Stimulated activated CD4-positive, alpha-beta T cell treated with anti-CD3 and anti-CD28 coated beads, Interleukin-2, amount 100 ng/mL, for 4 hours (primary cell): Measurements from ENCODE around the gene TAAR2.
"Not testable (repeated sequence)": the region's sequence is repeated elsewhere in the genome, so short reads cannot be mapped to it uniquely, and the experiment has no call there.

Source experiments
- DNase-seq: peaks from one replicate; pipeline ENCODE4 v3.0.0-alpha.2; 2020; ENCODE audit warnings: low read depth

Gene TAAR2

GRCh38 chr6:132624175-132624574, at the start of gene TAAR2:
TSS of gene TAAR2 (minus strand) at chr6:132624275. CDS start at chr6:132624275, 0 bp downstream.
- DNase-seq = no peak

DNA sequence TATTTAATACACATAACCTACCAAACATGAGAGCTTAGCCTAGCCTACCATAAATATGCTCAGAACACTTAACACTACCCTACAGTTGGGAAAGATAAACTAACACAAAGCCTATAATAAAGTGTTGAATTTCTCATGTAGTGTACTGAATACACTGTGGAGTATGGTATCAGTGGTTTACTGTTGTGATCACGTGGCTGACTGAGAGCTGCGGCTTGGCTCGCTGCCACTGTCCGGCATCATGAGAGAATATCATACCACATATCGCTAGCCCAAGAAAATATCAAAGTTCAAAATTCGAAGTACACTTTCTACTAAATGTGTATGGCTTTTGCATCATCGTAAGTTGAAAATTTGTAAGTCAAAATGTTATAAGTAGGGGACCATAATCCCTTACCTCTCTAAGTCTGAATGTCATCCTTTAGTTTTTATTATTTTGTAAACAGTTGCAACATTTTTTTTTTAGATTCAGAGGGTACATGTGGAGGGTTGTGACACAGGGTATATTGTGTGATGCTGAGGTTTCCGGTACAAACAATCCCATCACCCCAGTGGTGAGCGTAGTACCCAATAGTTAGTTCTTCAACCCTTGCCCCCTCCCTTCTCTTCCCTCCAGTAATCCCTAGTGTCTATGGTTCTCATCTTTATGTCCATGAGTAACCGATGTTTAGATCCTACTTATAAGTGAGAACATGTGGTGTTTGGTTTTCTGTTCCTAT, 49.5 kb upstream of the TAAR2 start:
- no peak for DNase-seq

- no peak for DNase-seq
Measured at GRCh38 chr6:132671295-132671694, 47.2 kb upstream of the TAAR2 start.

- DNase-seq = no peak
Measured at GRCh38 chr6:132669690-132670291, 45.7 kb upstream of the TAAR2 start.

DNA sequence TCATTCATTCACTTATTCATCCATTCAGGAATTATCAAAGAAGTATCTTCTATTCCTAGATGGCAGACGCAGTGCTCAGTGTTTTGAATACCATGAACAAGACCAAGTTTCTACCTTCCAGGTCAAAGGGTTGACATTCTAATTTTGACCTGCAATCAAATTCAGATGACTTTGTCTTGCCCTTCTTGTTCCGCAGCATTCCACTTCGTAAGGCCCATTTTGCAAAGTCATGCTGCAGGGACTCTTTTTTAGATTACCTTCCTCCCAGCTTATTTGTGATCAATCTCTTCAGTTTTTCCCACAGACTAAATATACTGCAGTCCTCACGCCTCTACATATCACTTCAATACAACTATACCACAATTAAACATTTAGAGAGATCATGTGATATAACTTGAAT, 42.0 kb upstream of the TAAR2 start:
- no peak for DNase-seq

DNA sequence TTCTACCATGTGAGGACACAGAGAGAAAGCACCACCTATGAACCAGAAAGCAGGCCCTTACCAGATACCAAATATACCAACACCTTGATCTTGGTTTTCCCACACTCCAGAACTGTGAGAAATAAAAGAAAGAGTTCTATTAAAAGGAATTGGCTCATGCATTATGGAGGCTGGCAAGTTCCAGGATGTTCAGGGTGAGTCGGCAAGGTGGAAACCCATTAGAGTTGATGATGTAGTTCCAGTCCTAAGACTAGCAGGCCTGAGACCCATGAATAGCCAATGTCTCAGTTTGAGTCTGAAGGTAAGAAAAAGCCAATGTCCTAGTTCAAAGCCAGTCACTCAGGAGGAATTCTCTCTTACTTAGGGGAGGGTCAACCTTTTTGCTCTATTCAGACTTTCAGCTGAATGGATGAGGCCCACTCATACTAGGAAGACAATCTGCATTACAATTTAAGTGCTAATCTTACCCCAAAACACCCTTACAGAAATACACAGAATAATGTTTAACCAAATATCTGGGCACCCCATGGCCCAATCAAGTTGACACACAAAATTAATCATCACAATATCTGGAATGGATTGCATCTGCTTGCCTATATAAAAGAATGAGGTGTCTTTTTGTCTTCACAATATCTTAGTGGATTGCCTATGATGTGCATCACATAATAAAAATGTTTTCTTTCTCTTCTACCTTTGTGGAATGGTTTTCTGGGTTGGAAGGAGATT, 40.4 kb upstream of the TAAR2 start:
- DNase-seq = no peak

DNA sequence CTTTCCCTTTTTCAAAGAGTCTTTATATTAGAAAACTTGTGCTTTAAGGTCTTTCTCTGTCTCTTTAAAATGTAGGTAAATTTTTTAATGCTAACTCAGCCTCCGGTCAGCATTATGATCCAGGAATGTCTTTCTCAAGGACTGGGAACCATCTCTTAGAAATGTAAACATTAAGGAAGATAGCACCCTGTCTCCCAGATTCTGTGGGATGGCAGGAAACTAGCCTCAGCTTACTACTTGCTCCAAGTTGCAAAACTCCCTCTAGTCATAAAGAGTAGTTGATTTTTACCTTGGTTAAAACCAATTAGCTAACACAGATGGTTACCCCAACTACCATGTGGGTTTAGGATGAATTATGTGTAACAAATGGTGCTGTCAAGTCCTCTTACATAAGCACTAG, 39.6 kb upstream of the TAAR2 start:
- no peak for DNase-seq

GRCh38 chr6:132661906-132662305, 37.8 kb upstream of the TAAR2 start:
- DNase-seq = no peak

DNA sequence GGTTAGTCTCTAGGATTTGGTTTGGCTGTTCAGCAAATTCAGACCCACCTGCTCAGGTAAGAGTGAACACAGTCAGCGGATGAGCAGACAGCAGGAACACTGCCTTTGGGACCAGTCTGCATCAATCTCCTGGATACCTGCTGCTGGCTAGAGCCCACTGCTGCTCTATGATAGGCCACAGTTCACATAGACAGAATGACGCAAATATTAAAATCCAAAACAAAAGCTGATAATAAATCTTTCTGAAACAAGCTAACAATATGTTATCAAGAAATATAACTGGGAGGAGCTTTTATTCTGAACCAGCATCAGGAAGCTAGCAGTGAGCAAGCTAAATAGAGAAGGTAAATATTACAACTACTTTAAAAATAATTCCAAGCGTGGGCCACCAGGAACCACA, 35.0 kb upstream of the TAAR2 start, which contains the start of gene TAAR1:
Gene TAAR1 (minus strand): TSS at position 101 of the 400 bp plus-strand sequence. CDS start 13,179 bp downstream, outside the sequence.
- DNase-seq = no peak

DNA sequence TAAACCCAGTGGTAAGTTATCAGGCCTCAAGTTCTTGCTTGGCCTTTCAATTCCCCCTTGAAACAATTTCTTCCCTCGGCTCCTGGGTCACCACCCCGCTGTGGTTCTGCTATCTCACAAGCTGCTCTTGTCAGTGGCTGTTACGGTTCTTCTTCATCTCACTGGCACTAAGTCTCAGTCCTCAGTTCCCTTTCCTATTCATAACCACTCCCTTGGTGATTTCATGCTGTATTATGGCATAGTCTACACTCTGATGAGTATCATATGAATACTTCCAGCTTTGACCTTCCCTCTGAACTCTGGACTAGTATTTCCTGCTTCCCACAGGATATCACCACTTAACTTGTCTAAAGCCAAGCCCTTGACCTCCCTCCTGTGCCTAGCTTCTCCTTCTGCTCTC, 27.0 kb upstream of the TAAR2 start:
- no peak for DNase-seq

DNA sequence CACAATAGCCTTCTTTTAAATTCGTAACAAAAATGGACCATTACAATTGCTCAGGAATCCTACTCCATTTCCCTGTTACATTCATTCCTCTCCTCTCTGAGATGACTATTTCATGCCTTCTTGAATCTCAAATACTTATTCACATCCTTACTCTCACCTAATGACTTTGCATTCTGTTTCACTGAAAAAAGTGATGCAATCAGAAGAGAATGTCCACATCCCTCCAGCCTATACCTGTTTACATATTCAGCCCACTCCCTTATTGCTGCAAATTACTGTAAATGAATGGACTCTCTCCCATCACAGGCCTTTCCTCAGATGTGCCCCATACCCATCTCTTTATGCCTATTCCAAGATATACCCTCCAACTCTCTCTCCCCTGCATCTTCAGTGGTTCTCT, 26.4 kb upstream of the TAAR2 start:
- DNase-seq = no peak

DNA sequence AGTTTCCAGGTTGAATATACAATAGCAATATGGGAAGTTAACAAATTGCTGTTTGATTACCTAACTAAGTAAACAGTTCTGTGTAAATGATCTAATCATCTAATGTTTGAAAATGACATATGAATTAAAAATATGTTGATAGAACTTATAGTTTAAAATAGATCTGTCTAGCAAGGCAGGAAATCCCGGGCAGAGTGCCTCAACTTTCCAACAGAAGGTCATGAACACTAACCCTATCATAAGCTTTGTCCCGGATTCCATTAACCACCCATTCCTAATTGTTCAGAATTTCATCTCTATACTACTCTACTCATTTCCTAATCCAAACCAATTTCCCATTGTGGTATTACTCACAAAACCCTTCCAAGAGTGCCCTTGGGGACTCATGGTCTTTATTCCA, 24.8 kb upstream of the TAAR2 start:
- no peak for DNase-seq

DNA sequence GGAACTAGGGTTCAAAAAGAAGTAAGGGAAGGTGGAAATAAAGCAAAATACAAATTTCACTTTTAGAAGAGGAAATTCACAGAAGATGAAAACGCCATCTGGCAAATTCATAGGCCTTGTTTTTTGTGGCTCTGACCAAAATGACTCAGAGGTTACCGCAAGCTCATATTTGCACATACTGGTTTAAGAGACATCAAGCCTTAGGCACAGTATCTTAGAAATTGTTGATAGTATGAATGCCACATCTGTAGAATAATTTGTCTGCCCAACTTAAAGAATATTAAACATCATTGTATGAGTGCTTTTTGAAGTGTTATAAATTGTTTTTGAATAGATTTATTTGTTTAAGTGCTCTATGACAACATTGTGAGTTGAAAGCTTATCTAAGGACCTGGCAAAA, 24.3 kb upstream of the TAAR2 start:
- no peak for DNase-seq

- DNase-seq = no peak
Measured at GRCh38 chr6:132643547-132643946, 19.5 kb upstream of the TAAR2 start.

DNA sequence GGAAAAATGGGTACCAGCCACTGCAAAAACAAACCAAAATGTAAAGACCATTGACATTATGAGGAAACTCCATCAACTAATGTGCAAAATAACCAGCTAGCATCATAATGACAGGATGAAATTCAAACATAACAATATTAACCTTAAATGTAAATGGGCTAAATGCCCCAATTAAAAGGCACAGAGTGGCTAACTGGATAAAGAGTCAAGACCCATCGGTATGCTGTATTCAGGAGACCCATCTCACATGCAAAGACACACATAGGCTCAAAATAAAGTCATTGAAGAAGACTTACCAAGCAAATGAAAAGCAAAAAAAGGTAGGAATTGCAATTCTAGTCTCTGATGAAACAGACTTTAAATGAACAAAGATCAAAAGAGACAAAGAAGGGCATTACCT, 13.1 kb upstream of the TAAR2 start:
- DNase-seq = not testable (repeated sequence)

DNA sequence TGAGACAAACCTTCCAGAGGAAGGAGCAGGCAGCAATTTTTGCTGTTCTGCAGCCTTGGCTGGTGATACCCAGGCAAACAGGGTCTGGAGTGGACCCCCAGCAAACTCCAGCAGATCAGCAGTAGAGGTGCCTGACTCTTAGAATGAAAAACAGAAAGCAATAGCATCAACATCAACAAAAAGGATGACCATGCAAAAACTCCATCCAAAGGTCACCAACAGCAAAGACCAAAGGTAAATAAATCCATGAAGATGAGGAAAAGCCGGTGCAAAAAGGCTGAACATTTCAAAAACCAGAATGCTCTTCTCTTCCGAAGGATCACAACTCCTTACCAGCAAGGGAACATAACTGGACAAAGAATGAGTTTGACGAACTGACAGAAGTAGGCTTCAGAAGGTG, 11.8 kb upstream of the TAAR2 start:
- DNase-seq = not testable (repeated sequence)

DNA sequence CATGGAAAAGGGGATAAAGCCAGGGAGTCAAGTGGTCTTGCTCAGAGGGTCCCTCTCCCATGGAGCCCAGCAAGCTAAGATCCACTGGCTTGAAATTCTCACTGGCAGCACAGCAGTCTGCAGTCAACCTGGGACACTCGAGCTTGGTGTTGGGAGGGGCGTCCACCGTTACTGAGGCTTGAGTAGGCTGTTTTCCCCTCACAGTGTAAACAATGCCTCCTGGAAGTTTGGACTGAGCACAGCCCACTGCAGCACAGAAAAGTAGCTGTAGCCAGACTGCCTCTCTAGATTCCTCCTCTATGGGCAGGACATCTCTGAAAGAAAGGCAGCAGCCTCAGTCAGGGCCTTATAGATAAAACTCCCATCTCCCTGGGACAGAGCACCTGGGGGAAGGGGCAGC, 11.2 kb upstream of the TAAR2 start:
- not testable (repeated sequence) for DNase-seq

- no peak for DNase-seq
Measured at GRCh38 chr6:132634796-132635195, 10.7 kb upstream of the TAAR2 start.

- no peak for DNase-seq
Measured at GRCh38 chr6:132633362-132633761, 9.3 kb upstream of the TAAR2 start.

- DNase-seq = no peak
Measured at GRCh38 chr6:132623106-132623845, 799 bp downstream of the TAAR2 start.

- DNase-seq = no peak
Measured at GRCh38 chr6:132616677-132617076, 7.4 kb downstream of the TAAR2 start.

DNA sequence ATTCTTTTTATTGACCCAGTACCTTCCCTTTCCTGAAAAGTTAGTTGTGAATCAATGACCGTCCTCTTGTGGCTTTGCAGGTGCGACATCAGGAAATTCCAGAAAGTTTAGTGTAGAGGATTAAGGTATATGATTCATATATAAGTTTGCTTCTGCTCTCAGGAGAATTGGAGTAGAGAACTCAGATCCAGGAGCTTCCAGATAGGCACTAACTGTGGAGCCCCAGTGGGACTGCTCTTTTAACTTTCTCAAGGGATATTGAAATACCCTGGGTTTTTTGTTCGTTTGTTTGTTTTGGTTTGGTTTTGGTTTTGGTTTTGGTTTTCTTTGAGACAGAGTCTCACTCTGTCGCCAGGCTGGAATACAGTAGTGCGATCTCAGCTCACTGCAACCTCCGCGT, 9.5 kb downstream of the TAAR2 start:
- DNase-seq = no peak
